Measurements from ENCODE around the gene ARL8B.

The ARL8B gene

GRCh38 chr3:5123937-5124336, 1.8 kb downstream of the ARL8B start:
- no peaks in the 10 kb centered on the region for H3K36me3 ChIP-seq (ENCODE audit: insufficient read depth, low read length)
- peaks cover 3% of the 10 kb centered on the region; the same call in 1 of the 2 replicates for H3K4me1 ChIP-seq (ENCODE audit: insufficient read depth, low read length)
- no peaks in the 10 kb centered on the region for H3K9me3 ChIP-seq (ENCODE audit: control insufficient read depth, insufficient read depth, low read length)
- peak overlapping the region; percentile 92; the same call in 1 of the 2 replicates for H3K9ac ChIP-seq (ENCODE audit: low read depth, low read length)

- peaks cover 3% of the 10 kb centered on the region; the same call in 1 of the 2 replicates for H3K4me1 ChIP-seq (ENCODE audit: insufficient read depth, low read length)
- no peaks in the 10 kb centered on the region for H3K36me3 ChIP-seq (ENCODE audit: insufficient read depth, low read length)
- no peaks in the 10 kb centered on the region for H3K9me3 ChIP-seq (ENCODE audit: control insufficient read depth, insufficient read depth, low read length)
- no peak overlapping the region for H3K9ac ChIP-seq (ENCODE audit: low read depth, low read length)
These were observed 4.5 kb downstream of the ARL8B start for GRCh38 chr3:5126586-5126985.

DNA sequence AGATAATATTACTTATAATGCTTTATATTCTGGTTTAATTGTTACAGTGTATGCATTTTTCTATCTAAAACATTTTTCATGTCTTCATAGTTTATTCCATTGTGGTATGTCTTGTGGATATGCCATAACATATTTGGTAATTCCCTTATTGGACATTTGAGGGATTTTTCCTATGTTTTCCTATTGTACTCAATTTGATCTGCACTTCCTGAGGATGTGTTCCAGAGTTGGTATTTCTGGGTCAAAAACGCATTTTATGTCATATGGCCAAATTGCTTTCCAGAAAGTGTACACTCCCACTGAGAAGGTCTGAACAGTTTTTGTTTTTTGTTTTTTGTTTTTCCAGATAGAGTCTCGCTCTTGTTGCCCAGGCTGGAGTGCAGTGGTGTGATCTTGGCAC, 6.8 kb downstream of the ARL8B start:
- Histone ChIP-seq H3K36me3 (ENCODE audit: insufficient read depth, low read length) (no peaks in the 10 kb centered on the region), H3K4me1 (ENCODE audit: insufficient read depth, low read length) (peaks cover 15% of the 10 kb centered on the region), H3K9me3 (ENCODE audit: control insufficient read depth, insufficient read depth, low read length) (no peaks in the 10 kb centered on the region), H3K9ac (ENCODE audit: low read depth, low read length) (no peak overlapping the region)

DNA sequence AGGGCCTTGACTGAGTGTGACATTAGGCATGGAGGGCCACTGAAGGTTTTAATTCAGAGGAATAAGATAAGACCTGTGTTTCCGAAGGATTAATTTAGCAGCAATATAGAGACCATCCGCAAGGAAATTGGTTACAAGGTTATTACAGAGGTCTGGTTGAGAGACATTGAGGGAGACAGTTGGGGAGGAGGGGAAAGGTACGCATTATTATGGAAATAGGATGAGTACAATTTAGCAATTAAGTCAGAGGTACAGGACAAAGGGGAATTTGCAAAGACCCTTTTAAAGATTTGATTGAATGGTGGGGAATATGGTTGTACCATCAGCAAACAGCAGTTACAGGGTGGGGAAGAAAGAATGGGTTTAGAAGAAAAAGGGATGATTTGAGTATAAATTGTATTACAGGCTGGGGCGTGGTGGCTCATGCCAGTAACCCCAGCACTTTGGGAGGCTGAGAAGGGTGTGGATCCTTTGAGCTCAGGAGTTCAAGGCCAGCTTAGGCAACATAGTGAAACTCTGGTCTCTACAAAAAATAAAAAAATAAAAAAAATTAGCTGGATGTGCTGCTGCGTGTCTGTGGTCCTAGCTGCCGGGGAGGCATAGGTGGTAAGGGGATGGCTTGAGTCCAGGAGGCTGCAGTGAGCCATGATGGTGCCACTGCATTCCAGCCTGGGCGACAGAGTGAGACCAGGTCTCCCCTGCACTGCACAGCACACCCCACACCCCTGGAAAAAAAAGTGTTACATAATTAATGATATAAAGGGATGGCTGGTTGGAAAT, 11.3 kb downstream of the ARL8B start:
- no peaks in the 10 kb centered on the region for H3K36me3 ChIP-seq (ENCODE audit: insufficient read depth, low read length)
- H3K4me1 ChIP-seq (ENCODE audit: insufficient read depth, low read length), result peaks cover 24% of the 10 kb centered on the region
- H3K9me3 ChIP-seq (ENCODE audit: control insufficient read depth, insufficient read depth, low read length), result no peaks in the 10 kb centered on the region
- no peak overlapping the region for H3K9ac ChIP-seq (ENCODE audit: low read depth, low read length)

- peaks cover 24% of the 10 kb centered on the region for H3K4me1 ChIP-seq (ENCODE audit: insufficient read depth, low read length)
- H3K9me3 ChIP-seq (ENCODE audit: control insufficient read depth, insufficient read depth, low read length), result no peaks in the 10 kb centered on the region
- H3K36me3 ChIP-seq (ENCODE audit: insufficient read depth, low read length), result no peaks in the 10 kb centered on the region
- no peak overlapping the region for H3K9ac ChIP-seq (ENCODE audit: low read depth, low read length)
These were observed 11.9 kb downstream of the ARL8B start for GRCh38 chr3:5134019-5134391.

GRCh38 chr3:5134499-5134898, 12.4 kb downstream of the ARL8B start:
- Histone ChIP-seq H3K36me3 (ENCODE audit: insufficient read depth, low read length) (no peaks in the 10 kb centered on the region), H3K4me1 (ENCODE audit: insufficient read depth, low read length) (peaks cover 24% of the 10 kb centered on the region), H3K9me3 (ENCODE audit: control insufficient read depth, insufficient read depth, low read length) (no peaks in the 10 kb centered on the region), H3K9ac (ENCODE audit: low read depth, low read length) (no peak overlapping the region)

DNA sequence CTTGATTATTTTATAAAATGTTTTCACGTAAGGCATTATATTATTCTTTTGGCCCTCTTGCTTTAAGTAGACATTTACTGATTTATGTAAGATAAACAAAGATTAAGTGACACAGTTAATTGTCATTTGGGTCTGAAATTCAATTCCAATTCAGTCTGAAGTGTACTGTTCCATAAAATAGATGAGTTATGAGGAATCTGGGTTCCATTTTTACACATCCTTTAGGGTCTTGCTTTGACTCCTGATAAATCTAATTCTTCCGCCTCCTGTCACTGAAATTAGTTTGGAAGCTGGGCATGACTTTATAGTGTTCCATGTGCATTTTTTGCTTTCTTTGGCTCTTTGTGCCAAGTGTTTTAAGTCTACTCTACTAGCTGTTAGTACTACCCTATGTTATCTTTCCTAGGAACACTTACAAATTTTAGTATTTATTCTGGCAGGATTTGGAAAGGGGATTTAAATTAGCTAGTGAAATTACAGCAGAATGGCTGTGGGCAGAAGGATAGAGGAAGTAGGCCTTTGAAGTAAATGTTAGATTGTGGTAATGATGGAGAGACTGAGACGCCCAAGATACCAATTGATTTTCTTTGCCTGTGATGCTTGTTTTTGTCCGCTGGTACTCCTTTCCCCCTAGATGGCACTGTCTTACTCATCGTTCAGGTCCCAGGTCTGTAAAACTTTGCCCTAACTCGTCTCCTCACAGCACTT, 14.3 kb downstream of the ARL8B start:
- H3K36me3 ChIP-seq (ENCODE audit: insufficient read depth, low read length), result peaks cover 3% of the 10 kb centered on the region; the same call in 1 of the 2 replicates
- H3K9me3 ChIP-seq (ENCODE audit: control insufficient read depth, insufficient read depth, low read length), result no peaks in the 10 kb centered on the region
- no peak overlapping the region for H3K9ac ChIP-seq (ENCODE audit: low read depth, low read length)
- H3K4me1 ChIP-seq (ENCODE audit: insufficient read depth, low read length), result peaks cover 24% of the 10 kb centered on the region

- no peaks in the 10 kb centered on the region for H3K9me3 ChIP-seq (ENCODE audit: control insufficient read depth, insufficient read depth, low read length)
- no peak overlapping the region for H3K9ac ChIP-seq (ENCODE audit: low read depth, low read length)
- H3K36me3 ChIP-seq (ENCODE audit: insufficient read depth, low read length), result peaks cover 3% of the 10 kb centered on the region; the same call in 1 of the 2 replicates
- peaks cover 24% of the 10 kb centered on the region for H3K4me1 ChIP-seq (ENCODE audit: insufficient read depth, low read length)
These were observed 14.9 kb downstream of the ARL8B start for GRCh38 chr3:5136919-5137429.

DNA sequence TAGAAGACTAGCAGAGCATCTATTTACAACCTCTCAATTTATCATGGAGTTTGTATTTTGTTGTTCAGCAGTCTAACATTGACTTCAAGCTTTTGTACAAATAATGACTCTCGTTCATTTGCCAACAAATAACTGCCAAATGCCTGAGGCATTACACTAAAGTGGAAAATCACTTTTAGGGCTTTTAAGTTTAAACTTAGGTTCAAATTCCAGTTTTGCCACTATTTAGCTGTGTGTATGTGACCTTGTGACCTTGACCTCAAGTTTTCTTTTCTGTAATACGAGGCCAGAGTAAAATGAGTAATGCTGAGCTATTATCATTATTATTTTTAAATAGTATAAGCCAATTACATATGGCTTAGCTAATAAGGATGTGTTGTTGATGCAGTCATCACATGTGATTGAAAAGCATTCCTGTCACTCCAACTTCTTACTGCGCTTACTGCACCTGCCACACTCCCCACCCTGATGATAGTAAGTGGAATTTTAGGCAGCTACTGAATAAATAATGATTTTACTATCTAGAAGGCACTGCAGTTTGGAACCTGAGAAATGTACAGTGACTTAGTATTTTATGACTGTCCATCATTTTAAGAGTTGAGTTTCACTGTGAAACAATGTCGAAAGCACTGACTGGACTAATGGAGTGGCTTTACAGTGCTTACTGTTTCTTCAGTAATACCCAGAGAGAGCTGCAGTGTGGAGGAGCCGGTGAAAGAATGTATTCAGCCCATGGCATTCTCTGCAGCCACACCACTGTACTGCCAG, 16.3 kb downstream of the ARL8B start:
- Histone ChIP-seq H3K9me3 (ENCODE audit: control insufficient read depth, insufficient read depth, low read length) (peaks cover 6% of the 10 kb centered on the region; the same call in 1 of the 2 replicates), H3K36me3 (ENCODE audit: insufficient read depth, low read length) (peaks cover 3% of the 10 kb centered on the region), H3K9ac (ENCODE audit: low read depth, low read length) (no peak overlapping the region), H3K4me1 (ENCODE audit: insufficient read depth, low read length) (peaks cover 14% of the 10 kb centered on the region)

DNA sequence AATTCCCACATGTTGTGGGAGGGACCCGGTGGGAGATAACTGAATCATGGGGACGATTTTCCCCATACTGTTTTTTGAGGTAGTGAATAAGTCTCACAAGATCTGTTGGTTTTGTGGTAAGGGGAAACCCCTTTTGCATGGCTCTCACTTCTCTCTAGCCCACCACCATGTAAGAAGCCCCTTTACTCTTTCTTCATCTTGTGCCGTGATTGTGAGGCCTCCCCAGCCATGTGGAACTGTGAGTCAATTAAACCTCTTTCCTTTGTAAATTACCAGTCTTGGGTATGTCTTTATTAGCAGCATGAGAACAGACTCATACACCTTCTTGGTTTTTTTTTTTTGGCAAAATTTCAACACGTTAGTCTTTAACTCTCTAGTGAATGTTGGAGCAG, 18.1 kb downstream of the ARL8B start:
- peaks cover 3% of the 10 kb centered on the region for H3K36me3 ChIP-seq (ENCODE audit: insufficient read depth, low read length)
- H3K9me3 ChIP-seq (ENCODE audit: control insufficient read depth, insufficient read depth, low read length), result peaks cover 17% of the 10 kb centered on the region; the same call in 1 of the 2 replicates
- no peak overlapping the region for H3K9ac ChIP-seq (ENCODE audit: low read depth, low read length)
- peaks cover 4% of the 10 kb centered on the region for H3K4me1 ChIP-seq (ENCODE audit: insufficient read depth, low read length)

DNA sequence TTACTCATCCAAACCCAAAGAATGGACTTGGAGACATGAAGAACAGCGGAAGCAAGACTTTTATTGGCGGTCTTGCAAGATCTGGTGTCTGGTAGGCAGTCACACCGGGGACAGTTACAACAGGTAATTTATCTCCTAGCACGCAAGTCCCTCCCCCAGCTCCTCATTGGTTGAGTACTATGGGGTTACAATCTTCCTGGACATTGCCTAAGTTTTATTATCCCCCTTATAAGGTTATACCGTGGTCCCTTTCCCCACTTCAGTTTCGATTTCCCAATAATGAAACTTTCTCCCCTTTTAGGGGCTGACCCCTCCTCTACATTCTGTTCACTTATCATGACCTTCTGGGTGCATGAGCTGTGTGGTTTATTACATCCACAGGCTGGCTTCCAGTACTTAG, 18.7 kb downstream of the ARL8B start:
- H3K9ac ChIP-seq (ENCODE audit: low read depth, low read length), result no peak overlapping the region
- H3K9me3 ChIP-seq (ENCODE audit: control insufficient read depth, insufficient read depth, low read length), result peaks cover 17% of the 10 kb centered on the region; the same call in 1 of the 2 replicates
- H3K36me3 ChIP-seq (ENCODE audit: insufficient read depth, low read length), result peaks cover 3% of the 10 kb centered on the region
- H3K4me1 ChIP-seq (ENCODE audit: insufficient read depth, low read length), result peaks cover 4% of the 10 kb centered on the region

DNA sequence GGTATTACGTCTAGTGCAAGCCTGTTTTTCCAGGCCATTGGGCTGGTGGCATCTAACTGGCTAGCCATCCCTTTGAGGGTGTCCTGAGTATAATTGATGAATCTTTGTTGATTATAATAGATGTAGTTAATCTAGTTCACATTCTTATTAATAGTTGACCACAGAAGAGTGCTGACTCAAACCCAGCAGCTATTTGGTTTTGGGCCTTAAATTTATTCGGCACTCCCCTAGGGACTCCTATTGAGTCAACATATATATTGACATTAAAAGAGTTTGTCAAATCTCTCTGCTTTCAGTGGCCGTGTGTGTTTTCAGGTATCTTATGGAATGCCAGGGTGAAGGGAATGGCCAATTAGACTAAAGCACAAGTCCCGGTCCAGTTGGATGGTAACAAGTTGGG, 19.7 kb downstream of the ARL8B start:
- H3K9ac ChIP-seq (ENCODE audit: low read depth, low read length), result no peak overlapping the region
- H3K4me1 ChIP-seq (ENCODE audit: insufficient read depth, low read length), result peaks cover 4% of the 10 kb centered on the region
- H3K9me3 ChIP-seq (ENCODE audit: control insufficient read depth, insufficient read depth, low read length), result peaks cover 17% of the 10 kb centered on the region; the same call in 1 of the 2 replicates
- H3K36me3 ChIP-seq (ENCODE audit: insufficient read depth, low read length), result peaks cover 3% of the 10 kb centered on the region

GRCh38 chr3:5143464-5143863, 21.4 kb downstream of the ARL8B start:
- Histone ChIP-seq H3K36me3 (ENCODE audit: insufficient read depth, low read length) (peaks cover 3% of the 10 kb centered on the region), H3K4me1 (ENCODE audit: insufficient read depth, low read length) (no peaks in the 10 kb centered on the region), H3K9me3 (ENCODE audit: control insufficient read depth, insufficient read depth, low read length) (peaks cover 17% of the 10 kb centered on the region; the same call in 1 of the 2 replicates)

DNA sequence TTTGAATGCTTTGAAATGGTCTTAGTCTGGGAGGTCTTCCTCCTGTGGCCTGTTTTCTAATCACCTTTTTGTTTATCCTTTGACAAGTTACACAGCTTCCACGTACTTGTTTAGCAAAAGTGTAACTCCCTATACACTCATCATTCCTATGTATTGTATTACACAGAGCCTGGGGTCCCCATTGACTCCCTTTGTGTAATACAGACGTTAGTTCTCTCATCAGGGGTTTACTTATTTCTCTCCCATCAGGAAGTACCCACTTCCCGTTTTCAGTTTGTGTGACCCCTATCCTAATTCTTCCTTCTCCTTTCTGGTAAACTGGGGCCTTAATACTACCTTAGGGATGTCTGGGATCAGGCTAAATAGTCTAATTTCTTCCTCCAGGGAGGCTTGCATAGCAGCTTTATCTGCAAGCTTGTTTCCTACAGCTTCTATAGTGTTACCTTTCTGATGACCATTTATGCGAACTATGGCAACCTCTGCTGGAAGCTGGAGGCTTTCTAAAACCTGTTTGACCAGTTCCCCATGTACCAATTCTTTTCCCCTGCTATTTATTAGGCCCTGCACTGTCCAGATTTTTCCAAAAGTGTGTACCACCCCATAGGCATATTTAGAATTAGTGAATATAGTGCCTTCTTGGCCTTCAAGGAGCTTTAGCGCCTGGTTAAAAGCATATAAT, 22.4 kb downstream of the ARL8B start:
- Histone ChIP-seq H3K4me1 (ENCODE audit: insufficient read depth, low read length) (no peaks in the 10 kb centered on the region), H3K9ac (ENCODE audit: low read depth, low read length) (no peak overlapping the region), H3K36me3 (ENCODE audit: insufficient read depth, low read length) (peaks cover 3% of the 10 kb centered on the region), H3K9me3 (ENCODE audit: control insufficient read depth, insufficient read depth, low read length) (peaks cover 17% of the 10 kb centered on the region; the same call in 1 of the 2 replicates)

More at GRCh38 chr3:5143464-5143863, 21.4 kb downstream of the ARL8B start:
- no peak overlapping the region for H3K9ac ChIP-seq (ENCODE audit: low read depth, low read length)
